ENCODE results near the gene VMP1. TPM values are rescaled to one million over a fixed set of nuclear protein-coding genes. Genes with fewer than 3 reads are reported as not detected.

The VMP1 gene
- total RNA-seq, 1 experiment from 2014 or later: 281 TPM

GRCh38 chr17:59777033-59777432, 69.6 kb downstream of the VMP1 start:
- BruUV-seq (replicated peaks): no TSS peak
- peak overlapping the region; percentile 100 for H3K27ac ChIP-seq (ENCODE audit: low read length)
- intact Hi-C loops (cut with micrococcal nuclease; ENCODE audit: unreplicated experiment): no loop called here
- H3K4me3 ChIP-seq (ENCODE audit: low read depth in 2 of 2, low read length in 2 of 2): no peak overlapping the region
- ATAC-seq: no peak
- peaks cover 34% of the 10 kb centered on the region for H3K36me3 ChIP-seq (ENCODE audit: control insufficient read depth, insufficient read depth, low read length)
- POLR2A ChIA-PET: no interaction called here
- in situ Hi-C loops (cut with HindIII; ENCODE audit: low pct_unique_long_range_greater_than_20kb, low sequenced_read_pairs): no loop called here
- H3K27me3 ChIP-seq (ENCODE audit: control insufficient read depth, insufficient read depth, low read length): no peaks in the 10 kb centered on the region
- CTCF ChIA-PET: no interaction called here
- H3K9me3 ChIP-seq (ENCODE audit: control insufficient read depth, insufficient read depth, low read depth, low read length): 0 out of 2 replicates have a peak, but pooled peaks cover 5% of the 10 kb centered on the region
- TF ChIP-seq SIN3A (IDR thresholded peaks at IDR 0.05; ENCODE audit: borderline replicate concordance, insufficient read depth, low read depth, low read length): no peak
- TF ChIP-seq REST (IDR thresholded peaks at IDR 0.05; ENCODE audit: insufficient read depth in 1 of 2, low read depth in 2 of 2, low read length in 1 of 2): no peak
- TF ChIP-seq CTCF (IDR thresholded peaks at IDR 0.05): no peak
- no peak for TF ChIP-seq POLR2AphosphoS5 (IDR thresholded peaks at IDR 0.05; ENCODE audit: low read depth, low read length)
- TF ChIP-seq TCF7L2 (IDR thresholded peaks at IDR 0.05; ENCODE audit: low read depth, low read length): no peak
- DNase-seq (ENCODE audit: low read depth, low spot score): no peak
- H3K4me1 ChIP-seq (ENCODE audit: control insufficient read depth, insufficient read depth, low read length): peaks cover 33% of the 10 kb centered on the region

GRCh38 chr17:59778996-59779395, 71.5 kb downstream of the VMP1 start:
- Histone ChIP-seq H3K4me3 (ENCODE audit: low read depth in 2 of 2, low read length in 2 of 2) (no peak overlapping the region), H3K4me1 (ENCODE audit: control insufficient read depth, insufficient read depth, low read length) (peaks cover 46% of the 10 kb centered on the region), H3K9me3 (ENCODE audit: control insufficient read depth, insufficient read depth, low read depth, low read length) (0 out of 2 replicates have a peak, but pooled peaks cover 5% of the 10 kb centered on the region), H3K27ac (ENCODE audit: low read length) (peak overlapping the region; percentile 100), H3K27me3 (ENCODE audit: control insufficient read depth, insufficient read depth, low read length) (no peaks in the 10 kb centered on the region), H3K36me3 (ENCODE audit: control insufficient read depth, insufficient read depth, low read length) (peaks cover 28% of the 10 kb centered on the region)
- no TSS peak for BruUV-seq (replicated peaks)
- ATAC-seq (no peak), DNase-seq (ENCODE audit: low read depth, low spot score) (no peak)
- ChIA-PET POLR2A (interaction anchor here (1.0 to 1.2 kb wide), 2 partner anchors 15 to 59 kb away, joined by 4 to 5 read pairs; no protein-coding TSS in a partner anchor), CTCF (no interaction called here)
- intact Hi-C loops (cut with micrococcal nuclease; ENCODE audit: unreplicated experiment): no loop called here
- TF ChIP-seq POLR2AphosphoS5 (IDR thresholded peaks at IDR 0.05; ENCODE audit: low read depth, low read length): no peak
- no peak for TF ChIP-seq CTCF (IDR thresholded peaks at IDR 0.05)
- TF ChIP-seq TCF7L2 (IDR thresholded peaks at IDR 0.05; ENCODE audit: low read depth, low read length): no peak
- TF ChIP-seq SIN3A (IDR thresholded peaks at IDR 0.05; ENCODE audit: borderline replicate concordance, insufficient read depth, low read depth, low read length): no peak
- no peak for TF ChIP-seq REST (IDR thresholded peaks at IDR 0.05; ENCODE audit: insufficient read depth in 1 of 2, low read depth in 2 of 2, low read length in 1 of 2)
- in situ Hi-C loops (cut with HindIII; ENCODE audit: low pct_unique_long_range_greater_than_20kb, low sequenced_read_pairs): no loop called here
